GM11168 (cell line): Measurements from ENCODE around the gene TMEM167A.

Experiments
- in situ Hi-C: fragments of 300-500 bp; cut with MboI; formaldehyde crosslinking; loops from one replicate; pipeline ENCODE4 v1.12.0; 2022; ENCODE audit warnings: low sequenced_read_pairs; ENCODE audit not compliant: unreplicated experiment

The TMEM167A gene

GRCh38 chr5:83036991-83037575 lies 40.1 kb downstream of the TMEM167A start:
- in situ Hi-C loops: no loop called here

GRCh38 chr5:83035373-83036100 lies 41.7 kb downstream of the TMEM167A start:
- in situ Hi-C loops: no loop called here

- in situ Hi-C loops: no loop called here
Measured at GRCh38 chr5:83034528-83035207, 42.5 kb downstream of the TMEM167A start.

- in situ Hi-C loops: no loop called here
Measured at GRCh38 chr5:83034036-83034435, 43.2 kb downstream of the TMEM167A start.

- in situ Hi-C loops: no loop called here
Measured at GRCh38 chr5:83031381-83031780, 45.8 kb downstream of the TMEM167A start.

GRCh38 chr5:83029912-83030311 lies 47.3 kb downstream of the TMEM167A start:
- in situ Hi-C loops: no loop called here

GRCh38 chr5:83026930-83027687 lies 50.1 kb downstream of the TMEM167A start:
- in situ Hi-C loops: no loop called here

- in situ Hi-C loops: no loop called here
Measured at GRCh38 chr5:83026516-83026915, 50.7 kb downstream of the TMEM167A start.

GRCh38 chr5:83025690-83026478 lies 51.3 kb downstream of the TMEM167A start:
- in situ Hi-C loops: no loop called here

- in situ Hi-C loops: no loop called here
Measured at GRCh38 chr5:83022334-83022733, 54.9 kb downstream of the TMEM167A start.

GRCh38 chr5:83015676-83016075 lies 61.5 kb downstream of the TMEM167A start:
- in situ Hi-C loops: no loop called here

GRCh38 chr5:83011985-83012384 lies 65.2 kb downstream of the TMEM167A start:
- in situ Hi-C loops: no loop called here

GRCh38 chr5:83009408-83009807 lies 67.8 kb downstream of the TMEM167A start:
- in situ Hi-C loops: no loop called here

- in situ Hi-C loops: no loop called here
Measured at GRCh38 chr5:83007755-83008154, 69.4 kb downstream of the TMEM167A start.

- in situ Hi-C loops: no loop called here
Measured at GRCh38 chr5:83006683-83007283, 70.4 kb downstream of the TMEM167A start.

- in situ Hi-C loops: no loop called here
Measured at GRCh38 chr5:83003791-83004190, 73.4 kb downstream of the TMEM167A start.
